Measurements from ENCODE around the gene APBB2.

DNA sequence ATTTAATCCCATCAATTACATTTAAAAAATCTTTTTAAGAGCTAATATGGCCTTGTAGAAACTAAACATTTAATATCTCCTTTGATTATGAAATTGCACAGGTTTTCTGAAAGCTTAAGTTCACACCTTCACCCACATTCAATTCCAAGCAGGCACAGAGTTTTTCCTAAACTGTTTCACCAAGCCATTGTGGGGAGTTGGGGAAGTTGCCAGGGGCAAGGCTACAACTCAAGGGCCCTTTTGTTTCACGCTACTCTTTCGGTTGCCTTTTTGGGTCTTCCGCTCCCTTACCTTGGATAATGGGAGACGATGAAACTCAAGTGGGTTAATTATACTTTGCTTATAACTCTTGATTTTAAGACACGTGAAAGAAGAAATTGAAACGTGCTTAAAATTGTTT, 33.3 kb downstream of the APBB2 start:
- TF ChIP-seq, protein P1, sequence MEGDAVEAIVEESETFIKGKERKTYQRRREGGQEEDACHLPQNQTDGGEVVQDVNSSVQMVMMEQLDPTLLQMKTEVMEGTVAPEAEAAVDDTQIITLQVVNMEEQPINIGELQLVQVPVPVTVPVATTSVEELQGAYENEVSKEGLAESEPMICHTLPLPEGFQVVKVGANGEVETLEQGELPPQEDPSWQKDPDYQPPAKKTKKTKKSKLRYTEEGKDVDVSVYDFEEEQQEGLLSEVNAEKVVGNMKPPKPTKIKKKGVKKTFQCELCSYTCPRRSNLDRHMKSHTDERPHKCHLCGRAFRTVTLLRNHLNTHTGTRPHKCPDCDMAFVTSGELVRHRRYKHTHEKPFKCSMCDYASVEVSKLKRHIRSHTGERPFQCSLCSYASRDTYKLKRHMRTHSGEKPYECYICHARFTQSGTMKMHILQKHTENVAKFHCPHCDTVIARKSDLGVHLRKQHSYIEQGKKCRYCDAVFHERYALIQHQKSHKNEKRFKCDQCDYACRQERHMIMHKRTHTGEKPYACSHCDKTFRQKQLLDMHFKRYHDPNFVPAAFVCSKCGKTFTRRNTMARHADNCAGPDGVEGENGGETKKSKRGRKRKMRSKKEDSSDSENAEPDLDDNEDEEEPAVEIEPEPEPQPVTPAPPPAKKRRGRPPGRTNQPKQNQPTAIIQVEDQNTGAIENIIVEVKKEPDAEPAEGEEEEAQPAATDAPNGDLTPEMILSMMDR (IDR thresholded peaks at IDR 0.05; ENCODE audit: low read length) = no peak
- TF ChIP-seq EZH2 (IDR thresholded peaks at IDR 0.05; ENCODE audit: borderline replicate concordance, low read length) = no peak

Data from OCI-LY1 (cell line).